ENCODE measurements around the gene PGBD5. TPM values are rescaled to one million over a fixed set of nuclear protein-coding genes. Genes with fewer than 3 reads are reported as not detected.

PGBD5 gene
- total RNA-seq, 1 donor: not detected

DNA sequence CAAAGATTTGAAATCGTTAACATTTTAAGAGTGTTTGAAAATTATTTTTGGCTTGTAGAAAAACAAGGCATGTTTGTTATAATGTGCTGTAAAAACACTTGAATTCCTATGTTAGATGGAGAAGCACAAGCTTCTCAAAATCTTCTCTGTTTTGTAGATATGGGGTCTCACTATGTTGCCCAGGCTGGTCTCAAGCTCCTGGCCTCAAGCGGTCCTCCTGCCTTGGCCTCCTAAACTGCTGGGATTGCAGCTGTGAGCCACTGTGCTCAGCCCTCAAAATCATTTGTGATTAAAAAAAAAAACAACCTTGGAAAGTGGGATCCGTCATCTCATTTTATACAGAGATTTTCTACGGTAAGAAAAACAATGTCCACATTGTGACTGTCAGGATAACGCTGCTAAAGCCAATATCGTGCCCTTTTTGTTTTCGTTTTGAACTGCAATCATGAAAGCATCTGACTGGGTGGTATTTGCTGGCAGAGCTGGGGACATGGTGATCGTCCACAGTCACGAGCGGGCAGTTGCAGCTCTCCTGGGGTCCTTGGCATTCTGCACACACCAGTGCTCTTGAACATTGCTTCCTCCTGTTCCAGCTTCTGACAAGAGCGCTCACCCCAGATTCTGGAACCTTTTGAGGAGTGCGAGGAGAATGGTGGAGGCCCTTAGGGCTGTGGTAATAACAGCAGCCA lies 112.5 kb downstream of the PGBD5 start:
- TF ChIP-seq, protein P1, sequence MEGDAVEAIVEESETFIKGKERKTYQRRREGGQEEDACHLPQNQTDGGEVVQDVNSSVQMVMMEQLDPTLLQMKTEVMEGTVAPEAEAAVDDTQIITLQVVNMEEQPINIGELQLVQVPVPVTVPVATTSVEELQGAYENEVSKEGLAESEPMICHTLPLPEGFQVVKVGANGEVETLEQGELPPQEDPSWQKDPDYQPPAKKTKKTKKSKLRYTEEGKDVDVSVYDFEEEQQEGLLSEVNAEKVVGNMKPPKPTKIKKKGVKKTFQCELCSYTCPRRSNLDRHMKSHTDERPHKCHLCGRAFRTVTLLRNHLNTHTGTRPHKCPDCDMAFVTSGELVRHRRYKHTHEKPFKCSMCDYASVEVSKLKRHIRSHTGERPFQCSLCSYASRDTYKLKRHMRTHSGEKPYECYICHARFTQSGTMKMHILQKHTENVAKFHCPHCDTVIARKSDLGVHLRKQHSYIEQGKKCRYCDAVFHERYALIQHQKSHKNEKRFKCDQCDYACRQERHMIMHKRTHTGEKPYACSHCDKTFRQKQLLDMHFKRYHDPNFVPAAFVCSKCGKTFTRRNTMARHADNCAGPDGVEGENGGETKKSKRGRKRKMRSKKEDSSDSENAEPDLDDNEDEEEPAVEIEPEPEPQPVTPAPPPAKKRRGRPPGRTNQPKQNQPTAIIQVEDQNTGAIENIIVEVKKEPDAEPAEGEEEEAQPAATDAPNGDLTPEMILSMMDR (IDR thresholded peaks at IDR 0.05; ENCODE audit: insufficient read depth, low read depth, low read length): no peak
- no peak for DNase-seq (ENCODE audit: low read depth)

DNA sequence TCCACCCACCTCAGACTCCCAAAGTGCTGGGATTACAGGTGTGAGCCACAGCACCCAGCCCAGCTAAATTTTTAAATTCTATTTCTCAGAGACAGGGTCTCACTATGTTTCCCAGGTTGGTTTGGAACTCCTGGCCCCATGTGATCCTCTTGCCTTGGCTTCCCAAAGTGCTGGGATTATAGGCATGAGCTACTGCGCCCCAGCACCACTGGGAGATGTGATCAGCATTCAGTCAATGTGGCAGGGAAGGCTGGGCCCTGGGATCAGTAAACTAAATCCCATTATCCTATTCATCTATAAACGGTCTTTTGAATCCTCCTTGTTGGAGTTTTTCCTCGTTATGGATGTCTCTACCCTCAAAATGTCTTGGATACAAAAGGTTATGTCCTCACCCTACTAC lies 113.5 kb downstream of the PGBD5 start:
- TF ChIP-seq, protein P1 (IDR thresholded peaks at IDR 0.05; ENCODE audit: insufficient read depth, low read depth, low read length): no peak
- DNase-seq (ENCODE audit: low read depth): no peak
- no peak overlapping the region for H3K4me3 ChIP-seq (ENCODE audit: low read depth, low read length)

More for the DNA sequence above, 112.5 kb downstream of the PGBD5 start:
- H3K4me3 ChIP-seq (ENCODE audit: low read depth, low read length): no peak overlapping the region

DNA sequence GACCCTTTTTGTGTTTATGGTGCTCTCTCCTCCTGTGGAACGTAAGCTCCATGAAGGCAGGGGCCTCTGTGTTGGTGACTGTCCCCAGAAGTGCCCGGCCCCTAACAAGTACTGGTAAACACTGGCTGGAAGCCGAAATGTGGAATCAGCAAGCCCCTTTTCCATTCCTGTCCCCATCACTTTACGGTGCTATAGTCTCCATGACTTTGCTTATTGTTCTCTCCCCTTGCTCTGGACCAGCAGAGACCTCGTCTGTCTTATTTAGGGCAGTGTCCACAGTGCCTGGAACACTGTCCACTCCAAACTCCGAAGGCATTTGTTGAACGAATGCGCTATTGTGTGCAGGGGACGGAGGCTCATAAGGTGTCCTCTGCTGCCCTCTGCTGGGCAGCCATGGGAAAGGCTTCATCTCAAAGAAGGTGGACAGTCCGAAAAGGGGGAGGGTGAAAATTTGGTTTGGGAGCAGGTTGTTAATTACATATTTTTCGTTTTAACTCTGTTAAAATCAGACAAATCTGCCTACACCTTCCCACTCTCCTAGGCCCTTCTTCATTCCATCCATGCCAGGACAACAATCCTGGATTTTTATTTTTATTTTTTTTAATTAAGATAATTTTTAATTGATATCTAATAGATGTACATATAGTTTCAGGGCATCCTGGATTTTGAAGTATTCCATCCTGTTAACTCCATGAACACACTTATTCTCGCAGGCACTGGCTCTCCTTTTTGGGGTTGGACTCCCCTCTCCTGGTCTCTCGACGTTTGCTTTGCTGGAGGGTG lies 115.6 kb downstream of the PGBD5 start:
- TF ChIP-seq, protein P1 (IDR thresholded peaks at IDR 0.05; ENCODE audit: insufficient read depth, low read depth, low read length): peak; percentile 94
- no peak overlapping the region for H3K4me3 ChIP-seq (ENCODE audit: low read depth, low read length)
- peak; percentile 74 for DNase-seq (ENCODE audit: low read depth)

DNA sequence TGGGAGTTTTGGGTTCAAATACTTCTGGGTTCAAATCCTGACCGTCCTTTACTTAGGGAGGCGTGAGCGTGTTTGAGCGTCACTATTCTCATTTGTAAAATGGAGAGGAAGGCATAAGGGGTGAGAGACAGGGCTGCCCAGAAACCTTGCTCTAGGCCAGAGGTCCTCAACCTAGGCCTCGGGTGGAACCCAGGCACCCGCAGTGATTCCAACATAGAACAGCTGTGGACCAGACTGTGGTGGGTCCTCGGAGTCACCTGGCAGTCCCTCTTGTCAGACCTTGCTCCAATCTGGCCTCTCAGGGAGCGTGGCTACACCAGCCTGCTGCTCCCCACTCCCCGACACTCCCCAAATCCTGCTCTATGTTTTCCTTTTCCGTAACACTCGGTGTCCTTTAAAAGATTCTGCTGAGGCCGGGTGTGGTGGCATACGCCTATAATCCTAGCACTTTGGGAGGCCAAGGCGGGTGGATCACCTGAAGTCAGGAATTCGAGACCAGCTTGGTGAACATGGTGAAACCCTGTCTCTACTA lies 116.4 kb downstream of the PGBD5 start:
- no peak overlapping the region for H3K4me3 ChIP-seq (ENCODE audit: low read depth, low read length)
- no peak for DNase-seq (ENCODE audit: low read depth)
- TF ChIP-seq, protein P1 (IDR thresholded peaks at IDR 0.05; ENCODE audit: insufficient read depth, low read depth, low read length): no peak

DNA sequence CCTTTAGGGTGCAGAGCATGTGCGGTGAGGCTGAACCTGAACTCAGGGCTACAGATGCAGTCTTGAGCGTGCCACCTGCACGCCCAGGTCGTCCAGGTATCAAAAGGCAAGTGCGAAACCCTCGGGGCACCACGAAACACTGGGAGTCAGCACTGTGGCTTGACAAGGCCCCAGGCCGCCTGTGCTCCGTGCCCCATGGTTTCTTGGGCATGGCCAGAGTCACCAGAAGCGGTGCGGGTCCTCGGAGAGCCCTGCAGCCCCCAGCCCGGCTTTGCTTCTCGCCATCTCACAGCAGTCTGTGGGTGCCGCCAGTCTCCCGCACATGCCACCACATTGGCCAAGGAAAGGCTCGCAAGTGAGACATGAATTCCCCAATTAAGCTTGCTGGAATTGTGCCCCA lies 117.3 kb downstream of the PGBD5 start:
- DNase-seq (ENCODE audit: low read depth): no peak
- H3K4me3 ChIP-seq (ENCODE audit: low read depth, low read length): no peak overlapping the region
- TF ChIP-seq, protein P1 (IDR thresholded peaks at IDR 0.05; ENCODE audit: insufficient read depth, low read depth, low read length): no peak

- DNase-seq (ENCODE audit: low read depth): peak; percentile 64
Observed at GRCh38 chr1:230308039-230308438, 118.1 kb downstream of the PGBD5 start.

More at GRCh38 chr1:230308039-230308438, 118.1 kb downstream of the PGBD5 start:
- no peak overlapping the region for H3K4me3 ChIP-seq (ENCODE audit: low read depth, low read length)
- TF ChIP-seq, protein P1 (IDR thresholded peaks at IDR 0.05; ENCODE audit: insufficient read depth, low read depth, low read length): no peak

Data from fibroblast of villous mesenchyme (primary cell).